ENCODE data around the gene MYBPC1.

GRCh38 chr12:101604132-101604531 is 9.4 kb downstream of the MYBPC1 start:
- TF ChIP-seq POLR2A (IDR thresholded peaks at IDR 0.05) (no peak), POLR2AphosphoS5 (IDR thresholded peaks at IDR 0.05) (no peak)
- TF ChIP-seq, protein P1, sequence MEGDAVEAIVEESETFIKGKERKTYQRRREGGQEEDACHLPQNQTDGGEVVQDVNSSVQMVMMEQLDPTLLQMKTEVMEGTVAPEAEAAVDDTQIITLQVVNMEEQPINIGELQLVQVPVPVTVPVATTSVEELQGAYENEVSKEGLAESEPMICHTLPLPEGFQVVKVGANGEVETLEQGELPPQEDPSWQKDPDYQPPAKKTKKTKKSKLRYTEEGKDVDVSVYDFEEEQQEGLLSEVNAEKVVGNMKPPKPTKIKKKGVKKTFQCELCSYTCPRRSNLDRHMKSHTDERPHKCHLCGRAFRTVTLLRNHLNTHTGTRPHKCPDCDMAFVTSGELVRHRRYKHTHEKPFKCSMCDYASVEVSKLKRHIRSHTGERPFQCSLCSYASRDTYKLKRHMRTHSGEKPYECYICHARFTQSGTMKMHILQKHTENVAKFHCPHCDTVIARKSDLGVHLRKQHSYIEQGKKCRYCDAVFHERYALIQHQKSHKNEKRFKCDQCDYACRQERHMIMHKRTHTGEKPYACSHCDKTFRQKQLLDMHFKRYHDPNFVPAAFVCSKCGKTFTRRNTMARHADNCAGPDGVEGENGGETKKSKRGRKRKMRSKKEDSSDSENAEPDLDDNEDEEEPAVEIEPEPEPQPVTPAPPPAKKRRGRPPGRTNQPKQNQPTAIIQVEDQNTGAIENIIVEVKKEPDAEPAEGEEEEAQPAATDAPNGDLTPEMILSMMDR (IDR thresholded peaks at IDR 0.05), result no peak

All from prostate gland (tissue), 2 donors.